GM12878 (cell line): Measurements from ENCODE around the gene PURA. TPM values are rescaled to one million over a fixed set of nuclear protein-coding genes. Genes with fewer than 3 reads are reported as not detected.

Source experiments
- polyA plus RNA-seq, 11 experiments: library from polyadenylated mRNA; depleted of rRNA in 4 of 11; unstranded in 6 of 11; stranded (reverse) in 5 of 11; fragments of >200 nt; fragmentation: Nextera tagmentation in 4 of 11; fragmentation: Illumina TruSeq in 1 of 11; extraction: Ambion mirVana in 4 of 11; extraction: Trizol in 1 of 11; gene quantifications; 1 replicate in 1 of 11; 2 replicates in 10 of 11; pipeline versions ENCODE4 v1.2.1 to v1.2.3, GENCODE V29; 2011 to 2016; ENCODE audit warnings: inconsistent platforms in 2 of 11, missing spikeins in 2 of 11, low read depth in 1 of 11
- total RNA-seq, 4 experiments: library from RNA; depleted of rRNA in 3 of 4; stranded (reverse); fragments of >200 nt in 3 of 4; fragmentation: Illumina TruSeq in 1 of 4; extraction: Trizol in 1 of 4; gene quantifications; 2 replicates each; pipeline versions ENCODE4 v1.2.1 to v1.2.3, GENCODE V29; 2013 to 2021

PURA gene
- total and polyA plus RNA-seq, 10 of the 15 experiments (the other 5 are each of a cell fraction or from before 2014, with no cell fraction given): 3.3 to 11.8 (median 5.8) TPM

Other genes starting within 250 kb of the PURA start
- 19.7 and 20.3 TPM in 2 replicates for gene NRG2, start 70.8 kb upstream of the PURA start, total RNA-seq (2014; rRNA removed)
- 10.8 and 11.9 TPM in 2 replicates for gene NRG2, start 70.8 kb upstream of the PURA start, total RNA-seq (2014; rRNA removed; fragmentation: Illumina TruSeq; extraction: Trizol)
- 21.0 and 21.7 TPM in 2 replicates for gene NRG2, start 70.8 kb upstream of the PURA start, total RNA-seq (2021)
- 3.2 and 7.3 TPM in 2 replicates for gene NRG2, start 70.8 kb upstream of the PURA start, polyA plus RNA-seq (2011; rRNA removed)
- gene NRG2, start 70.8 kb upstream of the PURA start, polyA plus RNA-seq (2014; fragmentation: Illumina TruSeq; extraction: Trizol): 4.9 and 11.8 TPM in 2 replicates
- gene NRG2, start 70.8 kb upstream of the PURA start, polyA plus RNA-seq (2014; fragmentation: Nextera tagmentation; extraction: Ambion mirVana): under 1 TPM; 0.10 to 0.15 TPM
- 15.4 and 18.7 TPM in 2 replicates for gene NRG2, start 70.8 kb upstream of the PURA start, polyA plus RNA-seq (2014; rRNA removed)
- 1 to 10 TPM; 3.1 to 3.7 TPM for gene NRG2, start 70.8 kb upstream of the PURA start, polyA plus RNA-seq (2016; fragmentation: Nextera tagmentation; extraction: Ambion mirVana)
- gene IGIP, start 11.8 kb downstream of the PURA start, total RNA-seq (2014; rRNA removed): 2.4 and 2.7 TPM in 2 replicates
- 2.5 and 3.4 TPM in 2 replicates for gene IGIP, start 11.8 kb downstream of the PURA start, total RNA-seq (2014; rRNA removed; fragmentation: Illumina TruSeq; extraction: Trizol)
- gene IGIP, start 11.8 kb downstream of the PURA start, total RNA-seq (2021): 2.7 and 3.1 TPM in 2 replicates
- gene IGIP, start 11.8 kb downstream of the PURA start, polyA plus RNA-seq (2011; rRNA removed): 2.7 and 3.7 TPM in 2 replicates
- 3.3 and 3.6 TPM in 2 replicates for gene IGIP, start 11.8 kb downstream of the PURA start, polyA plus RNA-seq (2014; fragmentation: Illumina TruSeq; extraction: Trizol)
- 1 to 10 TPM in 1 of 2 experiments, under 1 TPM in 1; 0.58 to 1.2 TPM for gene IGIP, start 11.8 kb downstream of the PURA start, polyA plus RNA-seq (2014; fragmentation: Nextera tagmentation; extraction: Ambion mirVana)
- gene IGIP, start 11.8 kb downstream of the PURA start, polyA plus RNA-seq (2014; rRNA removed): 1.4 TPM in 2 replicates
- under 1 TPM; 0.64 to 0.72 TPM for gene IGIP, start 11.8 kb downstream of the PURA start, polyA plus RNA-seq (2016; fragmentation: Nextera tagmentation; extraction: Ambion mirVana)
- gene CYSTM1, start 61.1 kb downstream of the PURA start, total RNA-seq (2014; rRNA removed): 97.8 and 105 TPM in 2 replicates
- gene CYSTM1, start 61.1 kb downstream of the PURA start, total RNA-seq (2014; rRNA removed; fragmentation: Illumina TruSeq; extraction: Trizol): 81.4 and 90.2 TPM in 2 replicates
- gene CYSTM1, start 61.1 kb downstream of the PURA start, total RNA-seq (2021): 52.7 and 59.8 TPM in 2 replicates
- 91.3 and 120 TPM in 2 replicates for gene CYSTM1, start 61.1 kb downstream of the PURA start, polyA plus RNA-seq (2011; rRNA removed)
- 71.3 and 92.5 TPM in 2 replicates for gene CYSTM1, start 61.1 kb downstream of the PURA start, polyA plus RNA-seq (2014; fragmentation: Illumina TruSeq; extraction: Trizol)
- gene CYSTM1, start 61.1 kb downstream of the PURA start, polyA plus RNA-seq (2014; fragmentation: Nextera tagmentation; extraction: Ambion mirVana): 100 to 1,000 TPM; 204 to 261 TPM
- gene CYSTM1, start 61.1 kb downstream of the PURA start, polyA plus RNA-seq (2014; rRNA removed): 103 and 112 TPM in 2 replicates
- 10 to 100 TPM; 67.5 to 85.4 TPM for gene CYSTM1, start 61.1 kb downstream of the PURA start, polyA plus RNA-seq (2016; fragmentation: Nextera tagmentation; extraction: Ambion mirVana)
- gene PFDN1, start 189.0 kb downstream of the PURA start, total RNA-seq (2014; rRNA removed): 79.9 and 86.9 TPM in 2 replicates
- 73.0 and 91.1 TPM in 2 replicates for gene PFDN1, start 189.0 kb downstream of the PURA start, total RNA-seq (2014; rRNA removed; fragmentation: Illumina TruSeq; extraction: Trizol)
- gene PFDN1, start 189.0 kb downstream of the PURA start, total RNA-seq (2021): 58.5 and 62.9 TPM in 2 replicates
- 63.8 and 65.9 TPM in 2 replicates for gene PFDN1, start 189.0 kb downstream of the PURA start, polyA plus RNA-seq (2011; rRNA removed)
- gene PFDN1, start 189.0 kb downstream of the PURA start, polyA plus RNA-seq (2014; fragmentation: Illumina TruSeq; extraction: Trizol): 150 and 190 TPM in 2 replicates
- gene PFDN1, start 189.0 kb downstream of the PURA start, polyA plus RNA-seq (2014; fragmentation: Nextera tagmentation; extraction: Ambion mirVana): 100 to 1,000 TPM; 192 to 193 TPM
- gene PFDN1, start 189.0 kb downstream of the PURA start, polyA plus RNA-seq (2014; rRNA removed): 85.8 and 86.8 TPM in 2 replicates
- gene PFDN1, start 189.0 kb downstream of the PURA start, polyA plus RNA-seq (2016; fragmentation: Nextera tagmentation; extraction: Ambion mirVana): 100 to 1,000 TPM; 112 to 131 TPM
- 2.5 and 3.1 TPM in 2 replicates for gene HBEGF, start 232.5 kb downstream of the PURA start, total RNA-seq (2014; rRNA removed)
- gene HBEGF, start 232.5 kb downstream of the PURA start, total RNA-seq (2014; rRNA removed; fragmentation: Illumina TruSeq; extraction: Trizol): 2.5 and 2.9 TPM in 2 replicates
- gene HBEGF, start 232.5 kb downstream of the PURA start, total RNA-seq (2021): 2.6 and 2.7 TPM in 2 replicates
- 2.2 and 2.5 TPM in 2 replicates for gene HBEGF, start 232.5 kb downstream of the PURA start, polyA plus RNA-seq (2011; rRNA removed)
- gene HBEGF, start 232.5 kb downstream of the PURA start, polyA plus RNA-seq (2014; fragmentation: Illumina TruSeq; extraction: Trizol): 3.1 and 4.5 TPM in 2 replicates
- gene HBEGF, start 232.5 kb downstream of the PURA start, polyA plus RNA-seq (2014; fragmentation: Nextera tagmentation; extraction: Ambion mirVana): 1 to 10 TPM in 1 of 2 experiments, under 1 TPM in 1; 0.87 to 1.5 TPM
- 1.6 and 2.0 TPM in 2 replicates for gene HBEGF, start 232.5 kb downstream of the PURA start, polyA plus RNA-seq (2014; rRNA removed)
- 1 to 10 TPM; 1.3 to 1.6 TPM for gene HBEGF, start 232.5 kb downstream of the PURA start, polyA plus RNA-seq (2016; fragmentation: Nextera tagmentation; extraction: Ambion mirVana)
- 0.05 TPM in 1 of 2 replicates, not detected in the other for gene SLC4A9, start 246.1 kb downstream of the PURA start, total RNA-seq (2014; rRNA removed)
- not detected in 2 replicates for gene SLC4A9, start 246.1 kb downstream of the PURA start, total RNA-seq (2014; rRNA removed; fragmentation: Illumina TruSeq; extraction: Trizol)
- gene SLC4A9, start 246.1 kb downstream of the PURA start, total RNA-seq (2021): 0.05 TPM in 1 of 2 replicates, not detected in the other
- gene SLC4A9, start 246.1 kb downstream of the PURA start, polyA plus RNA-seq (2011; rRNA removed): not detected in 2 replicates
- not detected in 2 replicates for gene SLC4A9, start 246.1 kb downstream of the PURA start, polyA plus RNA-seq (2014; fragmentation: Illumina TruSeq; extraction: Trizol)
- under 1 TPM in 1 of 2 experiments, not detected in 1; 0.05 TPM for gene SLC4A9, start 246.1 kb downstream of the PURA start, polyA plus RNA-seq (2014; fragmentation: Nextera tagmentation; extraction: Ambion mirVana)
- 0.03 TPM in 1 of 2 replicates, not detected in the other for gene SLC4A9, start 246.1 kb downstream of the PURA start, polyA plus RNA-seq (2014; rRNA removed)
- gene SLC4A9, start 246.1 kb downstream of the PURA start, polyA plus RNA-seq (2016; fragmentation: Nextera tagmentation; extraction: Ambion mirVana): not detected